Measurements from ENCODE around the gene RBM20.

- no peak for TF ChIP-seq CSRNP3 (CRISPR knock-in tag; IDR thresholded peaks at IDR 0.05)
- no peak for TF ChIP-seq PATZ1 (CRISPR knock-in tag; IDR thresholded peaks at IDR 0.05; ENCODE audit: borderline replicate concordance)
- TF ChIP-seq GLIS3 (CRISPR knock-in tag; IDR thresholded peaks at IDR 0.05) = no peak
- no peak for TF ChIP-seq BACH2 (CRISPR knock-in tag; IDR thresholded peaks at IDR 0.05; ENCODE audit: borderline replicate concordance)
- TF ChIP-seq OSR1 (CRISPR knock-in tag; IDR thresholded peaks at IDR 0.05) = no peak
- TF ChIP-seq SNAI2 (CRISPR knock-in tag; IDR thresholded peaks at IDR 0.05) = no peak
- TF ChIP-seq CREB5 (CRISPR knock-in tag; IDR thresholded peaks at IDR 0.05; ENCODE audit: low read depth) = no peak
- no peak for TF ChIP-seq POU6F1 (CRISPR knock-in tag; IDR thresholded peaks at IDR 0.05; ENCODE audit: borderline replicate concordance, low read depth)
- no peak for TF ChIP-seq RARB (CRISPR knock-in tag; IDR thresholded peaks at IDR 0.05)
- no peak for TF ChIP-seq ZNF70 (CRISPR knock-in tag; IDR thresholded peaks at IDR 0.05)
- no peak for TF ChIP-seq ZNF8 (CRISPR knock-in tag; IDR thresholded peaks at IDR 0.05)
- no peak for TF ChIP-seq PPARA (CRISPR knock-in tag; IDR thresholded peaks at IDR 0.05; ENCODE audit: borderline replicate concordance)
Observed at GRCh38 chr10:110775020-110775375, 130.9 kb downstream of the RBM20 start.

Data from SK-N-SH treated with all-trans-retinoic acid at 6 μM for 48 hours (cell line).